ENCODE results near the gene EDN3.
"Not testable (repeated sequence)": the region's sequence is repeated elsewhere in the genome, so short reads cannot be mapped to it uniquely, and the experiment has no call there.

EDN3 gene

DNA sequence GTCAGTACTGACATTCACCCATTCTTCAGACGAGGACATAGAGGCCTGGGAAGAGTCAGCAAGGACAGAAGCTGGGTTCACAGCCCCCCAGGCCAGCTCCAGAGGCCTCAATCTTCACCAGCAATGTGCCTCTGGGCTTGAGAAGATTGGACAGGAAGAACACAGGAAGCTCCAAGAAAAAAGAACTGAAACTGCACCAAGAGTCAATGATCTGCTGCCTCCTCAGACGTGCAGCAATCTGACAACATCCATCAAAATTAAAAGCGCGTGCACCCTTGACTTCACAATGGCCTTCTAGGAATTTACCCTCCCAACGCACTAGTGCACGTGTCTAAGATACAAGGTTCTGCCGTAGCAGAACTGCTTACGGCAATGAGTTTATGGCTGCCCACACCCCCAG, 38.0 kb downstream of the EDN3 start:
- DNase-seq, result not testable (repeated sequence)

DNA sequence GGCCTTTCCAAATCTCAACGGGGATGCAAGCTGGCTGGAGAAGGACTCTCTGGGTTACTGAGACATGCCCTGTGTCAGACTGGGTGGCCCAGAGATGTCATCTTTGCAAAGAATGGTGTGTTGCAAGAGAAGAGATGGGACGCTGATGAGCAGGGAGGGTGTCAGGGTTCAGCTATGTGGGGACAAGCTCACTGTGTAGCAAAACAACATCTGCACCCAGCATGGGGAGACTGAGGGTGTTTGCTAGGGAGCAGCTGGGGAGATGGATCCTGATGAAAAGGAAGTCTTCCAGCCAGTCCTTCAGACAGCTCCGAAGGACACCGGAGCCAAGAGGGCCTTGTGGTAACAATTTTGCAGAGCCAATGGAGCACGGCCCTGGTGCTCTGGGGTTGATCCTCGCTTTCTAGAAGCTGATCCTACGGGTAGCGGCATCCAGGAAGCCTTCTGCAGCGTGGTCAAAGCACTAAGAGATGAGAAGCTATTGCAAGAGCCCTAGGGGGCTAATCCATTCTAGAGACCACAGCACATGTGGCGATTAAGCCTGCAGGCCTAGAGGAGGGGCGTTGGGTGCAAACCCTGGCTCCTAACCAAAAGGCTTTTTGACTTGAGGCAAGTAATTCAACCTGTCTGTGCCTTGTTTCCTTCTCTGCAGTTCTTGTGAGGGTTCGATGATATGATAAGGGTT, 39.9 kb downstream of the EDN3 start:
- no peak for DNase-seq

DNA sequence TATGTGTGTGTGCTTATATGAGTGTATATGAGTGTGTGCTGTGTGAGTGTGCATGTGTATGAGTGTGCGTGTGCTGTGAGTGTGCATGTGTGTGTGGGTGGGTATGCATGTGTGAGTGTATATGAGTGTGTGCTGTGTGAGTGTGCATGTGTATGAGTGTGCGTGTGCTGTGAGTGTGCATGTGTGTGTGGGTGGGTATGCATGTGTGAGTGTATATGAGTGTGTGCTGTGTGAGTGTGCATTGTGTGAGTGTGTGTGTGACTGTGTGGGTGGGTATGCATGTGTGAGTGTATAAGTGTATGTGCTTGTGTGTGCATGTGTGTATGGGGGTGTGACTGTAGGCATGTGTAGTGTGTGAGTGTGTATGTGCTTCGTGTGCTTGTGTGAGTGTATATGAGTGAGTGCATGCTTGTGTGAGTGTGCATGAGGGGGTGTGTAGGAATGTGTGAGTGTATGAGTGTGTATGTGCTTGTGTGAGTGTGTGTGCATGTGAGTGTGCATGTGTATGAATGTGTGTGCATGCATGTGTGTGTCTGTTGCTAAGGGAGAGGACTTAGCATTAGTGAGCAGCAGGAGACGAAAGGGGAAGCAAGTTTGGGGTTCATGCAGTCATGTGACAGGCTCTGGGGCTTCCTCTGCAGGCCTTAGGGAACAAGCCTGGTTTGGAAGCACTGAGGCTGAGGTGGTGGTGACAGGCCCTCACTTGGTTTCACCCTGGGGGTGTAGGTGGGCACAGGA, 41.0 kb downstream of the EDN3 start:
- DNase-seq, result not testable (repeated sequence)

DNA sequence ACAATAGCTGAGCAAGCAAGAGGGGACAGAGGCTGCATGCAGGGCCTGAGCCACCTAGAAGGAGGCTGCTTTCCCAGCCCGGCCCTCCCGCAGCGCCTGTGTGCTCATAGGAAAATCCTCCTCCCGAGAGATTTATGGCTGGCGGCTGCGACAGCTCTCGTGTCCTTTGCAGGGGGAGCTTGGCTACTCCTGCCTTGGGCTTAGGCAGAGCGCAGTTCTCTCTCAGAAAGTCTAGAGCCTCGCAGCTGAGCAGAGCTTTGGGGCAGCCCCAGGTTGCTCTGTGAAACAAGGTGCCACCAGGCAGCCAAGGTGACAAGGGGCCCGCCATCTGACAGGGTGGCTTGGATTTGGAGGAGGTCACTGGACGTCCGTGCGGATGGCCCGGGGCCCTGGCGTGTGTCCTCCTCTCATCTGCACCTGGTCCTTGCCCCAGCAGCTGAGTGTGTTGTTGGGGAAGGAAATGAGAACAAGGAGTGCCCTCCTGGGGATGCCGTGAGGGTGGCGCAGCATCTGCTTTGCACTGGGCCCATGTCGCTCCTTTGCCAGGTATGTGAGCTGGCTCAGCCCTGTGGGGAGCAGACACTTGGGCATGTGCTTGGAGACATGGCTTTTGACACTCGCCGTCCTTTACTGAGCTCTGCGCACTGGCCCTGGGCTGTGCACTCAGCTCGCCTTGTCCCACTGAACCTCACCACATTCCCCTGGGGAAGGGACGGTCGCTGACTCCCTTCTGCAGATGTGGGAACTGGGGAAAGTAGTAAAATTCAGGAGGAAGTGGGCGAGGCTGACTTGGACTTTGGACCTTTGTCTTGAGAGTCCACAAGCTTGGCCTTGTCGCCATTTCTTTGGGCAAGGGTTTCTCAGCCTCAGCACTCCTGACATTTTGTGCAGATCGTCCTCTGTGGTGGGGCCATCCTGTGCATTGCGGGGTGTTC, 41.9 kb downstream of the EDN3 start:
- DNase-seq, result no peak

DNA sequence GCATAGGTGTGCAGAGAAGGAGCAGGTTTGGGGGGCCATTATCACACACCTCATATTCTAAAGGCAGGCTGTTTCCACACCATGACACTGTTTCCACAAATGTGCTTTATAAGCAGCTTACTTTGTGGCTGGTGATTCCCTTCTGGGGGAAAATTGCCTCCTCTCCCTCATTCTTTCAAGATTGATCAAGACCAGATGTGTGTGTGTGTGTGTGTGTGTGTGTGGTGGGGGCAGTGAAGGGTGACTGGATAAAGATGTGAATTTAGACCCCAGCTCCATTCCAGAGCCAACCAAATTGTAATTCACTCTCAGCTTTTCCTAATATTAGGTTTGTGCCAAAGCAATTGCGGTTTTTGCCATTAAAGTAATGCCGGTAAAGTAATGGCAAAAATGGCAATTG, 45.6 kb downstream of the EDN3 start:
- no peak for DNase-seq

DNA sequence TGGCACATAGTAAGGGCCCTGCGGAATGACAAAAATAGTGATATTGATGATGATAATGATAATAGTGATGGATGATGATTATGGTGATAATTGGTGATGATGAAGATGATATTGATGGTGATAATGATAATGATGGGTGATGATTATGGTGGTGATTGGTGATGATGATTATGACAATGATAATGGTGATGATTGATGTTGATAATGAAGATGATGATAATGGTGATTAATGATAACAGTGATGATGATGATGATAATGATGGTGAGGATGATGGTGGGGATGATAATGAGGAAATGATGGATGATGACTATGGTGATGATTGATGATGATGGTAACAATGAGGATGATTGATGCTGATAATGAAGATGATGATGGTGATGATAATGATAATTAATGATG, 48.9 kb downstream of the EDN3 start:
- DNase-seq, result no peak

DNA sequence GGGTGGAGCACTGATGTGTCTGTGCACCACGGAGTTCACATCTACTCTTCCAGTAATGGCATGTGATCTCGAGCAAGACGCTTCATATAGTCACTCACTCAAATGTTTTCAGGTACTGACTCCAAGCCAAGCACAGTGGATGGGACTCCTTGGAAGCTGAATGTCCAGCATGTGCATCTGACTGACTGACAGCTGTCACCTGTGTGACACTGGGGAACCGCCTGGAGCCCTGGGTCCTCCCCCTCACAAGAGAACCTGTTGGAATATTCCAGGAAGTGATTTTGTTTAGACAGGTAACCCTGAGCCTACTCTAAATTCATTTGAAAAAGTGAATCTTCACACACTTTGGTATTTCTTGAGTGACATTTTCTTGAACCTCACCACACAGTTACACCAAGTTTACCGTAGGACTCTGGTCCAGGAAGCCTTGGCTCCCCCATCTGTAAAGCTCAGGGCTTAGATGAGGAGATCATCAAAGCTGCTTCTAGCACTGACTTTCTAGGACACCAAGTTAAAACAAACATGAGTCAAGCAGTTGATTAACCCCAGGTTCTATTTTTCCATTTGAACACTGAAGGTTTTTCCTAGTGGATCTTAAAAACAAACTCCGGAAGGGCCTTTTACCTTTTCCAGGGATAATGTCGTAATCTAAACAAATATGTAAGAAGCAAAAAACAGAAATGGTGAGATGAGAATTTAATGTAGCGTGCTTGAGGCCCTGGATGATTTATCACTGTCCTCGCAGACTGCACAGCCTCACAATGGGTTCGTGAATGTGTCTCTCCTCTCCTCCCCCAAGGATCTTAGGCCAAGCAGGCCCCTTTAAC, 50.1 kb downstream of the EDN3 start:
- DNase-seq, result no peak

DNA sequence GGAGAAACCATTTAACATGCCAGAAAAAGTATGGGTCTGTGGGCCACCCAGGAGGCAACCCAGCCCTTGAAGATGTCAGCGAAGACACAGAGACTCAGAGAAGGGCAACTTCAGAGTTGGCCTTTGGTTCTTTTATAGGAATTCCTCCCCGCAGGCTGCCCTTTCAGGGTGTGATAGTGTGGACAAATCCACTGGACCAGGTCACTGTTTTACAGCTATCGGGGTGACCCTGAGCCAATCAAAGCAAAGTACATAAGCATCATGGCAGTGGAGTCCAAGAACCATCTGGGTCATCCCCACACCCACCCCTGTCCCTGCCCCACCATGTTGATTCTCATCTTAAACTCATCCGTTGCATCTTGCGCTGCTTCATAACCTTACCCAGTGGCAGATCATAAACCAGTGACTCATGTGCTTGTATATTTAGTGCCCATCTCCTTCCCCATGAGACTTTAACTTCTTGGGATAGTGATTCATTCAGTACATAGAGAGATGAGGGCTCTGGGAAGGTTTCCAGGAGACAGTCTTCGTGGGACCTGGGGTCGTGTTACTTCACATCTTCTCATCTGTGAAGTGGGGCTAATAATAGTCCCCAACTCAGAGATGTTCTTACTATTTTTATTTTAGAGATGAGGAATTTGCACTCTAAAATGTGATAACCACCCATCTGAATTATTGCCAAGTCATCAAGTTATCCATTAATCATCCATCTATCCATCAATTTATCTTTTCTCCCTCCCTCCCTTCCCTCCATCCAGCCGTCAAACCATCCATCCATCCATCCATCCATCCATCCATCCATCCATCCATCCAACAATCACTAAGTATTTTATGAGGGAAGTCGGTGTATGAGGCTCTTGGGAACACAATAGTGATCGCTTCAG, 51.0 kb downstream of the EDN3 start:
- DNase-seq, result no peak

DNA sequence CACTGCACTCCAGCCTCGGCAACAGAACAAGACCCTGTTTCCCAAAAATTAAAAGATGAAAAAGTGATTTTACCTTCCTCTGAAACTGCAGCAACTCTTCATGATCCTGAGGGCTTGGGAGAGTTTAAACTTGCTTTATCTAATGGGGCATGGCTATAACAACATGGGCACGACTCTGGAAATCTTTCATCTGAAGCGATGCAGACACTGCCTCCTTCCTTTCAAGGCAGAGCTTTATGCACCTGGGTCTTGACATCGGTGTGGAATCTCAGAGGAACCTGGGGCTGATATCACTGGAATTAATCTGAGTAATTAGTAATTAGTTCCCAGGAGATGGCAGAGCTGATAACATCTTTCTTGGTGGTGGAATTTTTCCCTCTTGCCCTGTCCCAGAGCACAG, 52.1 kb downstream of the EDN3 start:
- no peak for DNase-seq

DNA sequence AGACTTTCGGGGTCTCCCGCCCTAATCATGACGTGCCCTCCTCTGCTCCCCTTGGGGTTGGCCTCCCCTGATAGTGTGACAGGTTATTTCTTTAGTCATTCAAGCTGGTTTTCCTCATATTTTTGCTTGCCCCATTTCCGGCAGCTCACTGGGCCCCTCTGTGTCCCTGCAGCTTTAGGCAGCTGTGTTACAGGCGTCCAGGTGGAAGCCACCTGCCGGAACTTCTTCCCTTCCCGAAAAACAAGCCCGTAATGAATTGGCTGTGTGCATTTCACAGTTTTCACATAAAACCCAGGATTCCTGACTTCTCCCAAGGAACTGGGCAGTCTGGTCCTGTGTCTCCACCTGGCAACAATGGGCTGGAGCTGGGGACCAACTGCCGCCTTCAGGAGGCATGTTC, 52.6 kb downstream of the EDN3 start:
- no peak for DNase-seq

DNA sequence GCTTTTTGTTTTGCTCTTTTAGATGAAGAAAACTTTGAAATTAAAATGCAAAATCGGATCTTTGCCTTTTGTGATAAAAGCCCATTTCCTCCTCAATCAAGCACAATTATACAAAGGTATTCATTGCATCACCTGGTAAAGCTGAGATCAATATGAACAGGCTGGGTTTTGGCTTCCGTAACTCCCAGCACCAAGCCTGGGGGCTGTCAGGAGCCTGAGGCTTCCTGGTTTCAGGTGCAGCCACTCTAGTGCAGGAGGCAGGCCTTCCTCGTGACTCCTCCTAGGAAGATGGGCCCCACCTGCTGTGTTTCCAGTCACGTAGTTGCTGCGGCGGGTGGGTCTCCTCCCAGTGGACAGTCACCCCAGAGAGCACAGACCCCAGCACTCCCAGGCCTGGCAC, 54.0 kb downstream of the EDN3 start:
- no peak for DNase-seq

DNA sequence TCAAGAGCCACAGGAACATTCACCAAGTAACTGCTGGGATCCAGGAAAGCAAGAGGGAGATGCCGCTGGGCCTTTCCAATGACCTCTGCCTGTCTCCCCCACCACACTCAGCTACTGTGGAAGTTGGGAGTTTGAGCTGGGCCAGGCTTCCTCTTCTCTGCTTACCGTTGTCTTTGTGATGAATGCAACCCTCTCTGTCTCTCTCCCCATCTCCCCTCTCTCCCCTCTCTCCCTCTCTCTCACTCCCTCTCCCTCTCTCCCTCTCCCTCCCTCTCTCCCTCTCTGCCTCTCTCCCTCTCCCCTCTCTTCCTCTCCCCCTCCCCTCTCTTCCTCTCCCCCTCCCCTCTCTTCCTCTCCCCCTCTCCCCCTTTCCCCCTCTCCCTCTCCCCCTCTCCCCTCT, 54.8 kb downstream of the EDN3 start:
- DNase-seq, result no peak

DNA sequence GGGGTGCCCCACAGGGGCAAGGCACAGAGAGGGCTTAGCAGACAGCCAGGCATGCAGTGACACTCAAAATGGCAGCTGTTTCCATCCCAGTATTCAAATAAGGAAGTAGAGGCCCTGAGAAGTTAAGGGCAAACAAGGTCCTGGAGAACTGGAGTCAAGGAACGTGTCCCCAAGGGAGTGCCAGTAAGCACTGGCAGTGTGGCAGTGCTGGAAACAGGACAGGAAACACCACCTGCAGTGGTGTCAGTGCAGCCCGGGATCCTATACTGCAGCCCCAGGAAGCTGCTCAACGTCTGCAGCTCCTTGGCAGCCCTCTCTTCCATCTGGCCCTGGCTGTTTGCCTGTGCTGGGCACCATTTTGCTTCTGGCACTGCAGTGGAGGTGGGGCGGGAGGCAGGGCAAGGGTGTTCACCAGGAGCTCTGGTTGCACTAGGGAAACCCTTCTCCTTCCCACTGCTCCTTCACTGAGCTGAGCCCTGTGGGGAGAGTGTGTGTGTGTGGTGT, 56.3 kb downstream of the EDN3 start:
- DNase-seq, result no peak

DNA sequence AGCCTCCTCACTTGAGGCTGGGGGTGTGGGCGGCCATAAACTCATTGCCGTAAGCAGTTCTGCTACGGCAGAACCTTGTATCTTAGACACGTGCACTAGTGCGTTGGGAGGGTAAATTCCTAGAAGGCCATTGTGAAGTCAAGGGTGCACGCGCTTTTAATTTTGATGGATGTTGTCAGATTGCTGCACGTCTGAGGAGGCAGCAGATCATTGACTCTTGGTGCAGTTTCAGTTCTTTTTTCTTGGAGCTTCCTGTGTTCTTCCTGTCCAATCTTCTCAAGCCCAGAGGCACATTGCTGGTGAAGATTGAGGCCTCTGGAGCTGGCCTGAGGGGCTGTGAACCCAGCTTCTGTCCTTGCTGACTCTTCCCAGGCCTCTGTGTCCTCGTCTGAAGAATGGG, 58.4 kb downstream of the EDN3 start:
- not testable (repeated sequence) for DNase-seq

DNA sequence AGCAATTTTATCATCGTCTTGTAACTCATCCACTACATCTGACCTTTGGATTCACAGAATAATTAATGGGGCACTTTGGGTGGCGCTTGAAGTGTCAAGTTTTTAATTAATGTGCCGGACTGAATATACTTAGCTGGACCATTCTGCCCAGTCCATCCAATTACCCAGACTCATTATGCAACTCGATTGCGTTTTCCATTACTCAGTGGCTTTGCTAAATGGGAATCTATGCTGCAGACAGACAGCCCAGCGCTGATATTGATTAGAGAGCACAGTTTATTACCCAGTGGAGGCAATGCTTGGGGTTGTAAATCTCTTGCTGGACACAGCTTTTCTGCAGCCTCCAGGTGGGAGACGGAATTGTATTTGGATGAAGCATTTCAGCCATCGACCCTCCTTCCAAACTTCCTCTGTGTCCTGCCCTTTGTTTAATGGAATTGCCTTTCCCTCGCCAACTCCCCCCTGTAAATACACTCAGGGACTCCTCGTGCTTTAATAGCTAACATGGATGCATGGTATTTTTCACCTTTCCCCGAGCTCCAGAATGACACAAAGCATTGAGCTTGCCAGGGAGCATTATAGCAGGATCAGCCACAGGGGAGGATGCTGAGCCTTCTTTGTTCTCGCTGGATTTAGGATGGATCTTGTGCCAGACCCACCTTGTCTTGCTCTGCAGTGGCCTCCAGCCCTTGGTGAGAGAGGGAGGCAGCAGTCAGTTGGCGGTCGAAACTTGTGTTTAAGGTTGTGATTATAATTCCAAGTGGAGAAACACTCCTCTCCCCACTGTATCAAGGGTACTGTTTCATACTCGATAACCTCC, 59.7 kb downstream of the EDN3 start:
- DNase-seq, result no peak

DNA sequence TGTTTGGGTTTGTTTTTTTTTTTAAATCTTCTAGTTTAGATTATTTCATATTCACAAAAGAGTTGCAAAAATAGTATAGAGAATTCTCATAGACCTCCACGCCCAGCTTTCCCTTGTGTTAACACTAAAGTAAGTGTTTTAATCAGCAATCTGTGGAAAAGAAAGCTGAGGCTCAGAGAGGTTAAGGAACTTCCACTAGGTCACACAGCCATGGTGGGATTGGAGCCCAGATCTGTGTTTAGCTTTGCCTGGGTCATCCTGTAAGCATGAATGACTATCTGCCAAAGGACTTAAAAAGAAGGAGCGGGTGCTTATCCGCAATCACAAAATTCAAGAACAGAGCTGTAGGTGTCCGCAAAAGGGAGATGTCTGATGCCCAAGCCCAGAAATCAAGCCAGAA, 60.5 kb downstream of the EDN3 start:
- DNase-seq, result no peak

DNA sequence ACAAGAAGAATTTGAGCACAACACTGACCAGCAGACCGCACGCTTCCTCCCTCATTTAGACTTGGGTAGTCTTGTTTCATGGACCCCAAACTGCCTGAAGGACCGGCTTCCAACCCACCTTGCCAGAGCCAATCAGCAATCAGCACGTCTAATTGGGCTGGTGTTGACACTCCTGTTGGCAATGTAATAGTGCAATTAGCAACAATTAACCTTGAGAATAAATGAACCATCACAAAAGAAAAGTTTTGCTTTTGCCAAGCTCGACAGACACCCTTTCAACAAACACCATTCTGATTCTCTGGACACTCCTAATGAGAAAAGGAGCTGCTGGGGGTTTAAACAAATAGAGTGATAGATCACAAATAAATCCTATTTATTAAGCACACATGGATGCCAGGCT, 61.0 kb downstream of the EDN3 start:
- DNase-seq, result no peak

DNA sequence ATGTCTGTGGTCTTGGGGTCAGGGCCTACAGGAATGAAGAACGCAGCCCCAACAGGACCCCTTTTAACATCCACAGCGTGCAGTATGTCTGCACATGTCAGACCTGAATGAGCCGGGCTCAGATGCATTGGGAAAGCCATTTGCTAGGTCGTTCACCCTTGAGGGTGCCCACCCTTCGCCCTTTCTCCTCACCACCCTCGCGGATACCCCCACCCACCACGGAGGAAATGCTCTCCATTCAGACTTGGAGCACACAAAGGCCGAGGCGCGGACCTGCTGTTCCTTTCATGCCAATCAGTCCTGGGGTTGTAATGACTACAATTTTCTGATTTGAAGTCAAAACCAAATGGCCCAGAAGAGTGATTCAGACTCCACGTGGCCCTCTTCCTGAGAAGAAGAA, 62.7 kb downstream of the EDN3 start:
- no peak for DNase-seq

DNA sequence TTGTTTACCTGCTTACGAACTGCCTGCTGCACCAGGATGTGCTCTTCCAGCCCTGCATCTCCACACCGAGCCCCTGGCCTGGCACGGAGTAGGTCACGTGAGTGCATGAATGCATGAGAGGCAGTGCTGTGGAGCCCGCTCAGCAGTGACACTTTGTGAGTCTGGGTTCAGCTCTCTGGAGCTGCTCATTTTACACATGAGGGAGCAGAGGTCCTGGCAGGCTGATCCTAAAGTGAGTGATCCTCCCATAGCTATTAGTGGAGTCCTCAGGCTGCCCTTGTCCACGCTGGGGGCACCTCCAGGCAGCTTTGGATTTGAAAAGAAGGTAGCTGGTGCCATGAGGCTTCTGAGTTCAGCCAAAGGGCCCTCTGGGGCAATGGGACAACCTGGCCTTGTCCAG, 64.2 kb downstream of the EDN3 start:
- no peak for DNase-seq

DNA sequence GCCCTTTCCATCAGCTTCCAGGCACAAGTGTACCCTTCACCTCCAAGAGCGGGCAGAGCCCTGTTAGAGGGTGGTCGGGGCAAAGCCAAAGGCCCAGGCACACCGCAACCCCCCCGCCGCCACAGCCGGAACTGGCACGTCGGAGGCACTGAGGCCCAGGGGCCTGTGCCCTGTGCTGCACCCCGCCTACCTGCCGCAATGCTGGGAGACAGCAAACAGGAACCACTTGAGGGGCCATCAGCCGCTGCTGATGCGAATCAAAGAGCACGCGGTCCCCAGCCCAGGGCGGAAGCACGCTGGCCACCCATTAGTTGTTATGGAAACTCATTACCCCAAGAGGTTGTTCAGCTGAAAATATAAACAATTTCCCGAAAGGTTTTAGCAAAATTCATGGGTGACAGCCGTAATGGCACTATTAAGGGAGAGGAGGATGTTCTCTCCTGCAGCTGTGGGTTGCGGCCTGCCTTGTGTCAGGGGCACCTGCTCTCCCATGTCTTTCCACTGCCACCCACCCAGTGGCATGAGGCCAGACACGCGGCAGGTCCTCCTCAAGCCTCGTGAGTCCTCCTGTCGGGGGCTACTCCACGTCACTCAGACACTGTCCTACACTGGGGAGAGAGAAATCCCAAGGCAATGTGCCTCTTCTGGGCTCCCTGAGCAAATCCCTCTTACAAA, 65.3 kb downstream of the EDN3 start:
- DNase-seq, result no peak
